Epithelial cell of alveolus of lung (primary cell): ENCODE results near the gene RAB4A. TPM values are rescaled to one million over a fixed set of nuclear protein-coding genes. Genes with fewer than 3 reads are reported as not detected.

Experiments used
- total RNA-seq: library from RNA; depleted of rRNA; stranded (reverse); fragments of >200 nt; gene quantifications from 2 replicates; pipeline ENCODE4 v1.2.1, GENCODE V29; 2015

Gene RAB4A, protein sequence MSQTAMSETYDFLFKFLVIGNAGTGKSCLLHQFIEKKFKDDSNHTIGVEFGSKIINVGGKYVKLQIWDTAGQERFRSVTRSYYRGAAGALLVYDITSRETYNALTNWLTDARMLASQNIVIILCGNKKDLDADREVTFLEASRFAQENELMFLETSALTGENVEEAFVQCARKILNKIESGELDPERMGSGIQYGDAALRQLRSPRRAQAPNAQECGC
- 25.0 and 27.1 TPM in 2 replicates for total RNA-seq

DNA sequence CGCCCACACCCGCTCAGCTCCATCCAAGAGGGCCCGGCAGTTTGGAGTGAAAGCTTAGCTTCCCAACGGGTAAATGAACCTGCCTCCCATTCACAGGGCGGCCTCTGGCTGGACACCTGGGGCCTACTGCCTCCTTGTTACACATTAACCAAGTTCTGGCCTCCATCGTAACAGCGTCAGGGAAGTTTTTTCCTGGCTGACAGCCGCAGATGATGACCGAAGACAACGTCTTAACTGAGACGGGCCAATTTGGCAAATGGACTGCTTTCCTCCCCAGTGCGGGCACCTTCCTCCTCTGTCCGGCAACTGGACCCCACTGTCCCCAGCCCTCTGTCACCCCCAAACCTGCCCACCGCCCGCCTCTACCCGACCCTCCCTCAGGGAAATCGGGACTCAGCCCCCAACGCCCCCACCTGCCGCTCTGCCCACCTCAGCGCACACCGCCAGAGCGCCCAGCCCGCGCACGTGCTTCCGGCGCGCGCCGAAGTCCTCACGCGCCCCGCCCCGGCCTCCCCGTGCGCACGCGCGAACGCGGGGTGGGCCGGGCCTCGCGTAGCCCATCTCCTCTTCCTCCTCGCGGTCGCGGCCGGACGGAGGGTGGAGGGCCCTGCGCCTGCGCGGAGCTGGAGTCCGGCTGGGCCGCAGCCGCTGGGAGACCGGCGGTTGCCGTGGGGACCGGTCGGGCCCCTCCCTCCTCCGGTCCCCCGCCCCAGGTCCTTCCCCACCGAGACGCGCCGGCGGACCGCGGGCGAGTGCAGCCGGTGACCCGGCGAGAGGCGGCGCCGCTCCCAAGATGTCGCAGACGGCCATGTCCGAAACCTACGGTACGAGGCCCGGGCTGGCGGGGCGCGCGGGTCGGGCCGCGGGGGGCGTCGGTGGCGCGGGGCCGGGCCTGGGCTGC, at the start of gene RAB4A:
Gene RAB4A, plus strand, starts transcription at position 565 of the 901 bp plus-strand sequence. Its CDS starts 229 bp downstream, at position 794.

DNA sequence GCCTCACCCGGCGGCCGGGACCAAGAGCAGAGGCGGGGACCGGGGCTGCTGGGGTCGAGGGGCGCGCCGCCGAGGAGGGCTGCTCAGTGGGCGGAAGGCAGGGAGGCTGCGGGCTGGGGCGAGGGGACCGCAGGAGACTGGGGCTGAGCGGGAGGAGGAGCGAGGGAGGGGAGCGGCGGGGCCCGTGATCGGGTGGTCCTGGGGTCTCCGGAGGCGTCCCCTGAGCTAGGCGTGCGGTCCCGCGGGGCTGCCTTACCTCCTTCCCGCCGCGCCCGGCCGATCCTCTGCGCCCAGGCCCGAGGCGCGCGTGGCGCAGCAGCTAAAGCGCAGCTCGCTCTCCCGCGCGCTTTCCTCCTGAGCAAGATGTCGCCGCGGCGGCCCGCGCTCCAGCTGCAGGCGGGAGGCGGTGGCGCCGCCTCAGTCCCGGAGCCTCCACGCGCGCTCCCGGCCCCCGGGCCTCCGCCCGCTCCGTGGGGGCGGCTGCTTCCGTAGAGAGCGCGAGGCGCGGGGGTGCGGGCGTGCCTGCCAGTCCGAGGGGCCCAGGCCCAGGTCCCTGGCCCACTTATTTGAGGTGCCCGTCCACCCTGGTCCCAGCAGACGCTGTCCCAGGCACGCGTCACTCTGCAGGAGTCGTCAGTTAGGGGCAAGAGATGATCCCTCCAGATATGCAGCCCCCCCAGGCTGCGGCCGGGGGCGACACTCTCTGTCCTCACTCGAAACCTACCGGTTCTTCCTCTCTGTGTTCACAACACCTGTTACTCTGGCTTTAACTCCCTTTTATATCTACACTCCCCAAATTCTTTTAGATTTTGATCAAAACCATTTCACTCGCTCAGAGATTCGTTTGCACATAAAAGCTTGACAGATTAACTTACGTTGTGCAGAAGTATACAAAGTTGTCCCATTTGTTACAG, 72.0 kb downstream of the RAB4A start, which contains the start of gene CCSAP:
Gene CCSAP, minus strand, starts transcription at position 392 of the 914 bp plus-strand sequence. CDS start 582 bp downstream, outside the sequence.

Other genes with a start within 250 kb of the RAB4A start
- gene CCSAP, start 71.9 kb downstream of the RAB4A start, total RNA-seq: 3.9 and 5.6 TPM in 2 replicates
- gene ACTA1, start 163.0 kb downstream of the RAB4A start, total RNA-seq: 0.13 and 10.3 TPM in 2 replicates
- gene NUP133, start 237.2 kb downstream of the RAB4A start, total RNA-seq: 22.8 and 25.2 TPM in 2 replicates